GM12873 (cell line): ENCODE measurements around the gene TRAF6.

Experiments
- CTCF ChIP-seq: IDR thresholded peaks from 2 replicates; pipeline ENCODE4 v1.5.1; 2012; ENCODE audit warnings: low read depth, mild to moderate bottlenecking, moderate library complexity, low read length, control low read depth; ENCODE audit not compliant: insufficient read depth; ENCODE audit errors: missing control alignments

The TRAF6 gene

GRCh38 chr11:36450110-36450572 lies 59.9 kb downstream of the TRAF6 start:
- TF ChIP-seq CTCF = no peak

- TF ChIP-seq CTCF = no peak
Measured at GRCh38 chr11:36449561-36450096, 60.4 kb downstream of the TRAF6 start.

- TF ChIP-seq CTCF = no peak
Measured at GRCh38 chr11:36447947-36448346, 62.1 kb downstream of the TRAF6 start.

- no peak for TF ChIP-seq CTCF
Measured at GRCh38 chr11:36447514-36447913, 62.6 kb downstream of the TRAF6 start.

- TF ChIP-seq CTCF = no peak
Measured at GRCh38 chr11:36446135-36446534, 63.9 kb downstream of the TRAF6 start.

GRCh38 chr11:36443661-36444060 lies 66.4 kb downstream of the TRAF6 start:
- TF ChIP-seq CTCF = no peak

- TF ChIP-seq CTCF = no peak
Measured at GRCh38 chr11:36441610-36442208, 68.4 kb downstream of the TRAF6 start.

- no peak for TF ChIP-seq CTCF
Measured at GRCh38 chr11:36438126-36438525, 71.9 kb downstream of the TRAF6 start.
